Skin of body (tissue), 2 donors: ENCODE data around the gene NABP2. TPM values are rescaled to one million over a fixed set of nuclear protein-coding genes. Genes with fewer than 3 reads are reported as not detected.
"Not testable (repeated sequence)": the region's sequence is repeated elsewhere in the genome, so short reads cannot be mapped to it uniquely, and the experiment has no call there.

ENCODE experiments used
- DNase-seq: peaks from one replicate; lab custom pipeline; 2025; lab: John Stamatoyannopoulos, UW
- total RNA-seq: library from RNA; depleted of rRNA; stranded (reverse); fragments of >200 nt; gene quantifications from one replicate; pipeline ENCODE4 v1.2.3, GENCODE V29; 2014

Gene NABP2
- total RNA-seq, 1 donor from 2014 or later: 7.5 TPM

DNA sequence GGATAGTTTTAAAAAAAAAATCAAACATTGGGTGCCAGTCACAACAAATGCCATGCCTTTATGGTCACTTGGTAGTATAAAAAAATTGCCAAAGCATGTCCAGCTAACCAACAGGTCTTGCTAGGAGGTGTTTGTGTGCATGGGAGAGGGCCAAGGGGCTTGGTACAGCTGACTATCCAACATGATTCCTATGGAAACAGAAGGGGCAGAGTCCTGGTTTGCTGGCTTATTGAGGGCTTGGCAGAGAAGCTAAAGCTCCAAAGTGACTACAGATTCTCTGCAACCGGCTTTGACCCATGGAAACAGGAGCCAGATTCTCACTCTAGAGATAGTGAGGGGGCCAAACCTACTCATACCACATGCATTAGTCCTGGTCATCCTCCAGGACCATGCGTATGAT is 48.3 kb downstream of the NABP2 start:
- not testable (repeated sequence) for DNase-seq

DNA sequence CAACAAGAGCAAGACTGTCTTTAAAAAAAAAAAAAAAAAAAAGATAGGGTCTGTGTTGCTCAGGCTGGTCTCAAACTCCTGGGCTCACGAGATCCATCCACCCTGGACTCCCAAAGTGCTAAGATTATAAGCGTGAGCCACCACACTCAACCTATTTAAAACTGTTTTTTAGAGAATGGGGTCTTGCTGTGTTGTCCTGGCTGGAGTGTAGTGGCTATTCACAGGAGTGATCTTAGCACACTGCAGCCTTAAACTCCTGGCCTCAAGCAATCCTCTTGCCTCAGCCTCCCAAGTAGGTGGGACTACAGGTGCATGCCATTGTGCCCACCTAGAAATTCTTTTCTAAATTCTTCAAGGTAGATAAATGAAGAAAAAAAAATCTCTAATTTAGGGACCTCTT is 50.2 kb downstream of the NABP2 start:
- DNase-seq: no peak

DNA sequence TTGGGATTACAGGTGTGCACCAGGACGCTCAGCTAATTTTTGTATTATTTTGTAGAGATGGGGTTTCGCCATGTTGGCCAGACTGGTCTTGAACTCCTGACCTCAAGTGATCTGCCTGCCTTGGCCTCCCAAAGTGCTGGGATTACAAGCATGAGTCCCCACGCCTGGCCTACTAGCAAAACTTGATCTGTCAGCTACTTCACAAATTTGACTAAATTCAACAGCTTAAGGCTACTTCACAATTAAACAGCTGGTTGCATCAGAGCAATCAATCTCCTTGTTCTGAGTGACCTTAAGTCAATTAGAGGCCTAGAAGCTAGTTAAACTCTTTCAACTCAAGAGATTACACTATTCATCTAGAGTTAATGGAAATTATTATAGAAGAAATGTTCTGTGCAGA is 54.8 kb downstream of the NABP2 start:
- no peak for DNase-seq

Other genes starting within 250 kb of the NABP2 start
- gene SUOX, start 227.1 kb upstream of the NABP2 start, total RNA-seq: 6.8 TPM
- 2.0 TPM for gene IKZF4, start 203.3 kb upstream of the NABP2 start, total RNA-seq
- gene RPS26, start 182.4 kb upstream of the NABP2 start, total RNA-seq: 200 TPM
- gene ERBB3, start 144.2 kb upstream of the NABP2 start, total RNA-seq: 69.5 TPM
- gene PA2G4, start 119.8 kb upstream of the NABP2 start, total RNA-seq: 88.2 TPM
- 2,112 TPM for gene RPL41, start 107.7 kb upstream of the NABP2 start, total RNA-seq
- 3.0 TPM for gene ZC3H10, start 106.1 kb upstream of the NABP2 start, total RNA-seq
- gene ESYT1, start 96.1 kb upstream of the NABP2 start, total RNA-seq: 71.6 TPM
- 78.8 TPM for gene MYL6B, start 71.8 kb upstream of the NABP2 start, total RNA-seq
- 1,018 TPM for gene MYL6, start 66.0 kb upstream of the NABP2 start, total RNA-seq
- gene SMARCC2, start 34.9 kb upstream of the NABP2 start, total RNA-seq: 58.4 TPM
- 36.2 TPM for gene RNF41, start 2.4 kb upstream of the NABP2 start, total RNA-seq
- gene SLC39A5, start 5.7 kb downstream of the NABP2 start, total RNA-seq: not detected
- 11.0 TPM for gene ANKRD52, start 34.0 kb downstream of the NABP2 start, total RNA-seq
- 7.1 TPM for gene COQ10A, start 42.6 kb downstream of the NABP2 start, total RNA-seq
- gene CS, start 76.0 kb downstream of the NABP2 start, total RNA-seq: 118 TPM
- gene CNPY2, start 91.6 kb downstream of the NABP2 start, total RNA-seq: 30.4 TPM
- 43.7 TPM for gene PAN2, start 109.7 kb downstream of the NABP2 start, total RNA-seq
- gene IL23A, start 114.5 kb downstream of the NABP2 start, total RNA-seq: 0.20 TPM
- 125 TPM for gene STAT2, start 135.8 kb downstream of the NABP2 start, total RNA-seq
- not detected for gene APOF, start 138.5 kb downstream of the NABP2 start, total RNA-seq
- gene TIMELESS, start 225.1 kb downstream of the NABP2 start, total RNA-seq: 9.4 TPM
- gene MIP, start 230.3 kb downstream of the NABP2 start, total RNA-seq: not detected
- gene SPRYD4, start 244.2 kb downstream of the NABP2 start, total RNA-seq: 1.4 TPM